ENCODE data around the gene HUNK.

- TF ChIP-seq CTCF (IDR thresholded peaks at IDR 0.05): no peak
- no peak for TF ChIP-seq POLR2A (IDR thresholded peaks at IDR 0.05)
These were observed 21.9 kb upstream of the HUNK start for GRCh38 chr21:31850886-31851285.

Measured in adrenal gland (tissue), 5 donors.